Adrenal gland (tissue), 12 donors: Measurements from ENCODE around the gene NDUFA9. TPM values are rescaled to one million over a fixed set of nuclear protein-coding genes. Genes with fewer than 3 reads are reported as not detected.

Experiments
- DNase-seq, 7 donors: peaks; one replicate each; pipeline ENCODE4 v3.0.0-alpha.2; 2019 to 2020
- H3K27ac ChIP-seq, 5 donors: fragments of 200-600 bp; sonication (generic) in 4 of 5; 1 replicate in 3 of 5; 2 replicates in 2 of 5; pipeline versions ENCODE4 v1.5.1 to v1.8.0; 2016 to 2020; ENCODE audit warnings: mild to moderate bottlenecking in 1 of 5
- H3K27me3 ChIP-seq: fragments of 200-600 bp; 2 replicates; pipeline ENCODE4 v1.8.0; 2021
- H3K36me3 ChIP-seq, 2 donors: fragments of 200-600 bp; replicated peaks in 1 of 2; 1 replicate in 1 of 2; 2 replicates in 1 of 2; pipeline versions ENCODE4 v1.5.1 to v1.8.0; 2018 to 2022
- H3K4me1 ChIP-seq, 2 donors: fragments of 200-600 bp; replicated peaks in 1 of 2; 1 replicate in 1 of 2; 2 replicates in 1 of 2; pipeline versions ENCODE4 v1.5.1 to v1.8.0; 2018 to 2021
- H3K4me3 ChIP-seq, 4 donors: fragments of 200-600 bp; sonication (generic) in 3 of 4; one replicate each; pipeline ENCODE4 v1.5.1; 2016 to 2018
- H3K9me3 ChIP-seq, 3 donors: fragments of 200-600 bp; sonication (generic) in 1 of 3; replicated peaks in 1 of 3; 1 replicate in 2 of 3; 2 replicates in 1 of 3; pipeline versions ENCODE4 v1.5.1 to v1.8.0; 2016 to 2021
- POLR2A ChIP-seq, 2 donors: fragments of 450-650 bp; IDR thresholded peaks; one replicate each; pipeline ENCODE4 v1.6.1; 2017; ENCODE audit warnings: antibody characterized with exemption in 2 of 2, mild to moderate bottlenecking in 2 of 2, moderate library complexity in 1 of 2
- whole genome bisulfite sequencing, 4 donors: extraction: QIAGEN DNeasy Blood & Tissue Kit in 2 of 4; methylation state at CpG; one replicate each; pipeline versions ENCODE4 v1.1.5 to v1.1.7; 2013 to 2017; 5-methylcytosine and 5-hydroxymethylcytosine counted together
- intact Hi-C, 2 donors: fragments of 100-400 bp; cut with DNase I; formaldehyde crosslinking; loops; one replicate each; pipeline versions ENCODE4 v1.14.1 to v1.15.0; 2022 to 2023
- polyA plus RNA-seq, 3 donors: library from polyadenylated mRNA; stranded (reverse); fragments of 200-250 nt in 2 of 3; fragments of 350-450 nt in 1 of 3; fragmentation: Illumina TruSeq in 1 of 3; extraction: RNeasy Lipid Tissue Mini Kit (QIAGEN cat#74804) in 1 of 3; gene quantifications; one replicate each; pipeline ENCODE4 v1.2.3, GENCODE V29; 2013 to 2014
- total RNA-seq, 9 donors: library from RNA; depleted of rRNA in 4 of 9; stranded (reverse); fragments of >200 nt in 4 of 9; fragments of 120-200 nt in 1 of 9; fragmentation: NEBNext Ultra II Directional in 1 of 9; extraction: Animal tissue kit (Norgen Biotek cat#: 25700) in 1 of 9; gene quantifications; one replicate each; pipeline versions ENCODE4 v1.1.0 to v1.2.4, GENCODE V29; 2013 to 2023
- TF ChIP-seq, protein P1 (sequence below), 6 experiments: fragments of 450-650 bp in 4 of 6; fragments of 200-600 bp in 2 of 6; sonication (generic) in 1 of 6; IDR thresholded peaks; 1 replicate in 5 of 6; 2 replicates in 1 of 6; pipeline versions ENCODE4 v1.5.1 to v1.8.0; 2016 to 2021; ENCODE audit warnings: antibody characterized with exemption in 6 of 6, mild to moderate bottlenecking in 2 of 6, moderate library complexity in 1 of 6
- donor health status: healthy with polysubstance abuse.
- donor health status: Bipolar disorder and iron deficiency.
- donor health status: DM: yes; HTN: yes; CAD: no.
- donor health status: DM: no; HTN: no; CAD: no.
- donor health status: DM: no; HTN: no; CAD: no.
- donor health status: DM: yes; HTN: yes; CAD: no.

Gene NDUFA9
- total and polyA plus RNA-seq, 12 donors, result 33.3 to 145 (median 82.7) TPM

DNA sequence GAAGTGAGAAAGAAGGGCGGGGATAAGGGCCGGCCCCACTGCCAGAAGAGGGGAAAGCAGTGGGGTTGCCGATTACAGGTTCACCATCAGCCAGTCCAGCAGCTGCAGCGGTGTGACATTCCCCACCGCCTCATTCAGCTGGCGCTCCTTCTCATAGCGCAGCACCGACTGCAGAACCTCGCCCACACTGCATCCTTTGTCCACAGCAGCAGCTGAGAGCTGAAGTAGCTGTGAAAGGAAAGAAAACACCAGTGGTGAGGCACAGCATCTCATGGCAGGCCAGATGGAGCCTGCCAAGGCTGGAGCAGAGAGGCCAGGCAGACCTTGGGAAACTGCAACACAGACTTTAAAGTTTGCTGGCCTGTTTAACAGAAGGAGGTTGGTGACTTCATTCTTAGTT, 33.2 kb upstream of the NDUFA9 start:
- no peaks in the 10 kb centered on the region for H3K9me3 ChIP-seq
- DNase-seq, result no peak
- intact Hi-C loops, result no loop called here
- 89 to 93% (median 92%) methylated on average over 9 of the region's 9 CpGs for WGBS, 4 donors
- no peak overlapping the region for H3K27ac ChIP-seq
- no peak overlapping the region for H3K4me3 ChIP-seq
- H3K4me1 ChIP-seq, result no peaks in the 10 kb centered on the region
- H3K36me3 ChIP-seq, result peaks cover 0 to 49% of the 10 kb centered on the region in 2 donors
- TF ChIP-seq, protein P1, sequence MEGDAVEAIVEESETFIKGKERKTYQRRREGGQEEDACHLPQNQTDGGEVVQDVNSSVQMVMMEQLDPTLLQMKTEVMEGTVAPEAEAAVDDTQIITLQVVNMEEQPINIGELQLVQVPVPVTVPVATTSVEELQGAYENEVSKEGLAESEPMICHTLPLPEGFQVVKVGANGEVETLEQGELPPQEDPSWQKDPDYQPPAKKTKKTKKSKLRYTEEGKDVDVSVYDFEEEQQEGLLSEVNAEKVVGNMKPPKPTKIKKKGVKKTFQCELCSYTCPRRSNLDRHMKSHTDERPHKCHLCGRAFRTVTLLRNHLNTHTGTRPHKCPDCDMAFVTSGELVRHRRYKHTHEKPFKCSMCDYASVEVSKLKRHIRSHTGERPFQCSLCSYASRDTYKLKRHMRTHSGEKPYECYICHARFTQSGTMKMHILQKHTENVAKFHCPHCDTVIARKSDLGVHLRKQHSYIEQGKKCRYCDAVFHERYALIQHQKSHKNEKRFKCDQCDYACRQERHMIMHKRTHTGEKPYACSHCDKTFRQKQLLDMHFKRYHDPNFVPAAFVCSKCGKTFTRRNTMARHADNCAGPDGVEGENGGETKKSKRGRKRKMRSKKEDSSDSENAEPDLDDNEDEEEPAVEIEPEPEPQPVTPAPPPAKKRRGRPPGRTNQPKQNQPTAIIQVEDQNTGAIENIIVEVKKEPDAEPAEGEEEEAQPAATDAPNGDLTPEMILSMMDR (IDR thresholded peaks at IDR 0.05), result no peak
- no peak for TF ChIP-seq POLR2A (IDR thresholded peaks at IDR 0.05)
- no peaks in the 10 kb centered on the region for H3K27me3 ChIP-seq

- H3K36me3 ChIP-seq, result no peaks in the 10 kb centered on the region
- DNase-seq, result no peak
- H3K27ac ChIP-seq, result no peak overlapping the region
- H3K4me1 ChIP-seq, result no peaks in the 10 kb centered on the region
- WGBS, 4 donors, result 88 to 95% (median 91%) methylated on average over 3 of the region's 3 CpGs
- H3K4me3 ChIP-seq, result no peak overlapping the region
- no peaks in the 10 kb centered on the region for H3K27me3 ChIP-seq
- no peaks in the 10 kb centered on the region for H3K9me3 ChIP-seq
- intact Hi-C loops, result no loop called here
- TF ChIP-seq, protein P1 (IDR thresholded peaks at IDR 0.05), result no peak
- no peak for TF ChIP-seq POLR2A (IDR thresholded peaks at IDR 0.05)
These were observed 27.4 kb upstream of the NDUFA9 start for GRCh38 chr12:4621511-4621910.

DNA sequence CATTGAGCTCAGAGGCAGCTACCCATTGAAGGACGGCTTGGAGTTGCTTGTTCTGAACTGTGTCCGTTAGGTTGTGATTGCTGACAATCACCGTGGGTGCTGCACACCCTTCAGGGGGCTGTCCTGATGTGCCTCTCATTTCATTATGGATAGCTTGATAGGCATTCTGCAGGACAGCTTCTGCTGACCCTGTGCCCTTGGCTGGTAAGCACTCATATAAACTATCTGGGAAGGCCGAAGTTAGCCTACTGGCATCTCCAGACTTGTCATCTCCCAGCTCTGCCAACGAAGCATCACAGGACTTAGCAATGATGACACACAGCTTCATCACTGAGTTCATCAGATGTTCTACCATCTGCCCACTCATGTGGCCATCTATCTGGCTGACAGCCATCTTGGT, 22.4 kb upstream of the NDUFA9 start:
- no peaks in the 10 kb centered on the region for H3K9me3 ChIP-seq
- intact Hi-C loops, result no loop called here
- no peak overlapping the region for H3K4me3 ChIP-seq
- H3K27me3 ChIP-seq, result no peaks in the 10 kb centered on the region
- H3K36me3 ChIP-seq, result no peaks in the 10 kb centered on the region
- H3K27ac ChIP-seq, result no peak overlapping the region
- DNase-seq, result no peak
- 81 to 90% (median 86%) methylated on average over 4 to 5 of the region's 5 CpGs for WGBS, 4 donors
- H3K4me1 ChIP-seq, result no peaks in the 10 kb centered on the region
- TF ChIP-seq, protein P1 (IDR thresholded peaks at IDR 0.05), result no peak
- no peak for TF ChIP-seq POLR2A (IDR thresholded peaks at IDR 0.05)

GRCh38 chr12:4628406-4628805, 20.5 kb upstream of the NDUFA9 start:
- no peaks in the 10 kb centered on the region for H3K4me1 ChIP-seq
- DNase-seq, result no peak
- H3K27me3 ChIP-seq, result no peaks in the 10 kb centered on the region
- H3K36me3 ChIP-seq, result no peaks in the 10 kb centered on the region
- 85 to 93% (median 89%) methylated on average over 10 of the region's 10 CpGs for WGBS, 4 donors
- intact Hi-C loops, result no loop called here
- H3K9me3 ChIP-seq, result no peaks in the 10 kb centered on the region
- TF ChIP-seq, protein P1 (IDR thresholded peaks at IDR 0.05), result no peak
- no peak for TF ChIP-seq POLR2A (IDR thresholded peaks at IDR 0.05)
- no peak overlapping the region for H3K27ac ChIP-seq
- H3K4me3 ChIP-seq, result no peak overlapping the region
